ENCODE data around the gene STAC3. TPM values are rescaled to one million over a fixed set of nuclear protein-coding genes. Genes with fewer than 3 reads are reported as not detected.
A peak's percentile ranks its signal among the peaks of the same experiment; 100 is the strongest.
"Not testable (repeated sequence)": the region's sequence is repeated elsewhere in the genome, so short reads cannot be mapped to it uniquely, and the experiment has no call there.

STAC3 gene
- total RNA-seq (2021; fragmentation: NEBNext Ultra II Directional; extraction: Animal tissue kit (Norgen Biotek cat#: 25700)): 1 to 10 TPM in 1 of 6 experiments, under 1 TPM in 5; 0.21 to 1.1 (median 0.58) TPM
- long read RNA-seq: 0 reads

DNA sequence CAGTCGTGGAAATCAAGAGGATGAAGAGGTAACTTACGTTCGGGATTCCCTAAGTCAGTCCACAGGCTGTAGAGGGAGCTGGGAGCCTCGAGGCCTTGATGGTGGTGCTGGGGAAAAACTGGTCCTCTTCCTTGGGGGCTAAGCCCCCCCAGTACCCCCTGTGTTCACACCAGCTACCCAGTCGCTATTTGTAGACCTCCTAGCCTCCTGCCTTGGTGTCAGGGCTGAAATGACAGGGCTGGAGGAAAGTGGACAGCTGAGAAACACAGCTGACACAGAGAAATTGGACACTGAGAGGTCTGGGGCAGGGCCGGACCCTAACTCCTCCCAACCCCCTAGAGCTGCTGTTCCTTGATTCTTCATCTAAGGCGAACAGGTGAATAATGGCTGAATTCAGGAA is at the start of gene STAC3:
Gene STAC3 (minus strand): TSS at position 232 of the 400 bp plus-strand sequence. CDS start 1,551 bp downstream, outside the sequence.
- no peak within 1 kb of the TSS for H3K4me3 Mint-ChIP-seq
- H3K9me3 Mint-ChIP-seq: no peaks in the 10 kb centered on the region
- no peaks in the 10 kb centered on the region for H3K4me1 Mint-ChIP-seq (ENCODE audit: low read depth)
- DNase-seq: no peak
- TF ChIP-seq, protein P1, sequence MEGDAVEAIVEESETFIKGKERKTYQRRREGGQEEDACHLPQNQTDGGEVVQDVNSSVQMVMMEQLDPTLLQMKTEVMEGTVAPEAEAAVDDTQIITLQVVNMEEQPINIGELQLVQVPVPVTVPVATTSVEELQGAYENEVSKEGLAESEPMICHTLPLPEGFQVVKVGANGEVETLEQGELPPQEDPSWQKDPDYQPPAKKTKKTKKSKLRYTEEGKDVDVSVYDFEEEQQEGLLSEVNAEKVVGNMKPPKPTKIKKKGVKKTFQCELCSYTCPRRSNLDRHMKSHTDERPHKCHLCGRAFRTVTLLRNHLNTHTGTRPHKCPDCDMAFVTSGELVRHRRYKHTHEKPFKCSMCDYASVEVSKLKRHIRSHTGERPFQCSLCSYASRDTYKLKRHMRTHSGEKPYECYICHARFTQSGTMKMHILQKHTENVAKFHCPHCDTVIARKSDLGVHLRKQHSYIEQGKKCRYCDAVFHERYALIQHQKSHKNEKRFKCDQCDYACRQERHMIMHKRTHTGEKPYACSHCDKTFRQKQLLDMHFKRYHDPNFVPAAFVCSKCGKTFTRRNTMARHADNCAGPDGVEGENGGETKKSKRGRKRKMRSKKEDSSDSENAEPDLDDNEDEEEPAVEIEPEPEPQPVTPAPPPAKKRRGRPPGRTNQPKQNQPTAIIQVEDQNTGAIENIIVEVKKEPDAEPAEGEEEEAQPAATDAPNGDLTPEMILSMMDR (IDR thresholded peaks at IDR 0.05): no peak
- H3K27ac Mint-ChIP-seq: no peak within 1 kb of the TSS
- H3K27me3 Mint-ChIP-seq (ENCODE audit: insufficient read depth): peaks cover 1% of the 10 kb centered on the region
- no peaks in the 10 kb centered on the region; the same call in 1 of the 2 replicates for H3K36me3 Mint-ChIP-seq (ENCODE audit: low read depth)

DNA sequence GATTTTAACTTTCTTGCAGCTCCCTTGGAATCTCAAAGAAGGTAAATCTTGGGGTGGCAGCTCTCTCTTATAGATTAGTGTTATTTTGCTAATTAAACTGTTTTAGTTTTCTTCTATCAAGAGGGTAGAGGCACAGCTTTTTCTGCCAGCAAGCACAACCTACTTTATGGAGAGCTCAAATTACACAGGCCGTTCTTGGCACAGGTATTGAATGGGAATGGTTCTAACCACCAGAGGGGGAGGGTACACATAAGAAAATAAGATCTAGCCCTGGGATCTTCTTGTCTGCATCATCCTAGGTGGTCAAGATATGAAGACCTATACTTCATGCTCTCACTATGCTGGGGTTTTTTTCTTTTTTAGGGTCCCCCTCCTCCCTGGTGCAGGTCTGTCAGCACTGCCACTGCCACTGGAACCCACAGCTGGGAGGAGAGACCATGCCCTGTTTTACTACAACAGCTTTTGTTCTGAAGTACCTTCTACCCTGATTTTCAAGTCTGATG is 48.6 kb upstream of the STAC3 start:
- Mint-ChIP-seq H3K27ac (no peak overlapping the region), H3K9me3 (no peaks in the 10 kb centered on the region), H3K27me3 (ENCODE audit: insufficient read depth) (no peaks in the 10 kb centered on the region; the same call in 1 of the 2 replicates), H3K36me3 (ENCODE audit: low read depth) (peaks cover 12% of the 10 kb centered on the region), H3K4me3 (no peak overlapping the region), H3K4me1 (ENCODE audit: low read depth) (peaks cover 11% of the 10 kb centered on the region; the same call in 1 of the 2 replicates)
- TF ChIP-seq, protein P1 (IDR thresholded peaks at IDR 0.05): no peak
- no peak for DNase-seq

DNA sequence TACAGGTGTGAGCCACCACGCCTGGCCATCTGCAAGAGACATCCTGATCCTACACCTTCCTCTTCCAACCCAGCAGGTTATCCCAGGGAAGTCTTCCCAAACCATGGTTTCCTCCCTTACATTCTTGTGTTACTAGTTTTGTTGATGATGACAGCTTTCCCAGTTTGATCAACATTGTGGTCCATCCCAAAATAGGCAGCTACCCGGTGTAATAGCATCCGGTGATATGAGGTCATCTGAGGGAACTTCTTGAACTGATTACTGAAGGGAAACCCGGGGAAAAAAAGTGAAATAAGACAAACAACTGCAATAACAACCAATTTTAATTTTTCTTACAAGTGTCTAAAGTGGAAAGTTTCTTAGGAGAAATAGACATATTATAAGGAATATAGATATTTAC is 45.3 kb upstream of the STAC3 start:
- Mint-ChIP-seq H3K36me3 (ENCODE audit: low read depth) (peaks cover 12% of the 10 kb centered on the region), H3K4me1 (ENCODE audit: low read depth) (peaks cover 11% of the 10 kb centered on the region; the same call in 1 of the 2 replicates)

DNA sequence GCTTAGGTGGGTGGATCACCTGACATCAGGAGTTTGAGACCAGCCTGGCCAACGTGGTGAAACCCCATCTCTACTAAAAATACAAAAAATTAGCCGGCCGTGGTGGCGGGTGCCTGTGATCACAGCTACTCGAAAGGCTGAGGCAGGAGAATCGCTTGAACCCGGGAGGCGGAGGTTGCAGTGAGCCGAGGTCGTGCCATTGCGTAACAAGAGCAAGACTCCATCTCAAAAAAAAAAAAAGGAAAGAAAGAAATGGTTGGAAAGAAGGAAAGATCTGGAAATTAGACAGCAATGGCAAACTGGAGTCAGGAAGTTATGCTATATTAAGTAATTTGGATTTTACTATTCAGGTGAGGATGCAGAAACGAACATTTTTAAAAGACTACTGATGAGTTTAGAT is 31.1 kb upstream of the STAC3 start:
- peaks cover 30% of the 10 kb centered on the region for H3K4me1 Mint-ChIP-seq (ENCODE audit: low read depth)
- not testable (repeated sequence) for H3K27me3 Mint-ChIP-seq (ENCODE audit: insufficient read depth); H3K27ac Mint-ChIP-seq; H3K9me3 Mint-ChIP-seq; DNase-seq; H3K4me3 Mint-ChIP-seq
- H3K36me3 Mint-ChIP-seq (ENCODE audit: low read depth): peaks cover 32% of the 10 kb centered on the region

More for the DNA sequence above, 45.3 kb upstream of the STAC3 start:
- no peak overlapping the region for H3K4me3 Mint-ChIP-seq
- TF ChIP-seq, protein P1 (IDR thresholded peaks at IDR 0.05): no peak
- DNase-seq: no peak
- no peaks in the 10 kb centered on the region; the same call in 1 of the 2 replicates for H3K27me3 Mint-ChIP-seq (ENCODE audit: insufficient read depth)
- H3K27ac Mint-ChIP-seq: no peak overlapping the region; the same call in 1 of the 2 replicates
- no peaks in the 10 kb centered on the region for H3K9me3 Mint-ChIP-seq

DNA sequence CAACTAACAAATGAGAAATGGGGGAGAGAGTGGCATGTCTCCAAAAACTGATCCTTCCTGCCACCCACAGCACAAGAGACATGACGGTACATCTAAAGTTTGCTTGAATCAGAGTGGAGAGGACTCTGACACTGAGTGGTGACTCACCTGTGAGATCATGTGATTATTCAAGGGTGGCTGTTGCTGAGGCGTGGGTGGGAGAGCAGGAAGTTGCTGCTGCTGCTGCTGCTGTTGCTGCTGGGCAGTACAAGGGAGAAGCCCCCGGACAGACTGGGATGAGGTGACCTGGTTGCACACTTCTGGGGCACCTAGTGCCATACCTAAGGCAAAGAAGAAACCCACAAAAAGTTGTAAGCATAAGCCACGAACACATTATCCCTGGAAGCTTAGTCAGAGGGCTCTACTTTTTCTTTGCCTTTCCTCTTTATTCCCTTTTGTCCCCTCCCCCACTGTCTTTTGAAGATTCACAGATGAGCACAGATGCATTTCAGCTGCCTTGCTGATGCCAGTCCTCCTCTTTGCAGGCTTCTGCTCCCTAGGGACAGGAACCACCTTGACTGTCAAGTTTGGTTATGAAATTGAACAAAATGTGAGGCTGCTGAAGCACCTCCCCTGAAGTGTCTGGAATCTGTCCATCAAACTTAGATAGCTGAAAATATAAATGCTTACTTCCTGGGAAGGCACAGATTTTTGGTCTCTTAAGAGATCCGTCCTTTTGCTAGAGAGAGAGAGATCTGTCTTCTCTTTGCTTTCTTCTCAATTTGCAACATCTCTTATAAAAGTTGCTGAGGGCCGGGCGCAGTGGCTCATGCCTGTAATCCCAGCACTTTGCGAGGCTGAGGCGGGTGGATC is 29.4 kb upstream of the STAC3 start:
- Mint-ChIP-seq H3K27me3 (ENCODE audit: insufficient read depth) (no peaks in the 10 kb centered on the region; the same call in 1 of the 2 replicates), H3K27ac (peak overlapping the region; percentile 98), H3K36me3 (ENCODE audit: low read depth) (peaks cover 28% of the 10 kb centered on the region), H3K9me3 (no peaks in the 10 kb centered on the region), H3K4me3 (peak overlapping the region; percentile 77), H3K4me1 (ENCODE audit: low read depth) (peaks cover 30% of the 10 kb centered on the region)
- DNase-seq: peak; percentile 94
- TF ChIP-seq, protein P1 (IDR thresholded peaks at IDR 0.05): no peak

Data from HFFc6 (cell line).